HG03039 (cell line): Measurements from ENCODE around the gene JAZF1.
"Not testable (repeated sequence)": the region's sequence is repeated elsewhere in the genome, so short reads cannot be mapped to it uniquely, and the experiment has no call there.

Experiments
- ATAC-seq: cut with Tn5 transposase; IDR thresholded peaks from one replicate; pipeline ENCODE4 v1.9.1; 2021; ENCODE audit warnings: mild to moderate bottlenecking, moderate library complexity; ENCODE audit not compliant: unreplicated experiment

The JAZF1 gene

DNA sequence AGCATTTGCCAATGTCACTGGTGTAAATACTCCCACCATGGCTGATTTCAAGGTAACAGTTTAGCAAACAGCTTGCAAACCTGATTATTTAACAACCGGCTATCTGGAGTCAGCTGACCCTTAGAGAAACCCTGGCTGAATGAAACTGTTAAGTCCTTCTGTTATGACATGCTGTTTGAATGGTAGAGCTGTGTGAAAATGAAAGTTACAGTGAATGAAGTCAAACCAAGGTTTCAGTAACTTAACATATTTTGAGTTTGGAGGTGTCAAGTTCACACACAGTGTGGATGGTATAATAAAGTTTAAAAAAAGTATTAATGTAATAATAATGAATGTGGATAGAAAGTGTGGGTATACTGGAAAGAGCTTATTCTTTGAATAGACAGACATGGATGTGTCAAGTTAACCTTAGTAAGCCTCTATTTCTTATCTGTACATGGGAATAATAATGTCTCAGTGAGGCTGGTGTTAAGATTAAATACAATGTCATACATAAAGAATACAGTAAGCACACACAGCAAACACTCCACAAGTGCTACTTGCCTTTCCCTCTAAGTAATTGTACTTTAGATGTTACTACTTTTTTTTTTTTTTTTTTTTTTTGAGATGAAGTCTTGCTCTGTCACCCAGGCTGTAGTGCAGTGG lies 290.3 kb downstream of the JAZF1 start:
- peak; percentile 98 for ATAC-seq

DNA sequence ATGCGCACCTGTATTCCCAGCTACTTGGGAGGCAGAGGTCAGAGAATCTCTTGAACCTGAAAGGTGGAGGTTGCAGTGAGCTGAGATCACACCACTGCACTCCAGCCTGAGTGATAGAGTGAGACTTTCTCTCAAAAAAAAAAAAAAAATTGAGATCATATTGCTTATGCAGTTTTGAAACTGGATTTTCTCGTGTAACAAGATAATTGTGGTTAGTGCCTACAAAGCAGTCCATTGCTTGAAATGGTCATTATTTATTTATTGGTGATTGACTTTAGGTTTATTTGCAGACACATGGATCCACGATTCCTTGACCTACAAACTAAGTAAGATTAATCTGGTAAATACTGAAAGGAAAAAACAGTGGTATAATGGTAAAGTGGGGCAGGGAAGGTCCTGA lies 290.8 kb downstream of the JAZF1 start:
- ATAC-seq: no peak

DNA sequence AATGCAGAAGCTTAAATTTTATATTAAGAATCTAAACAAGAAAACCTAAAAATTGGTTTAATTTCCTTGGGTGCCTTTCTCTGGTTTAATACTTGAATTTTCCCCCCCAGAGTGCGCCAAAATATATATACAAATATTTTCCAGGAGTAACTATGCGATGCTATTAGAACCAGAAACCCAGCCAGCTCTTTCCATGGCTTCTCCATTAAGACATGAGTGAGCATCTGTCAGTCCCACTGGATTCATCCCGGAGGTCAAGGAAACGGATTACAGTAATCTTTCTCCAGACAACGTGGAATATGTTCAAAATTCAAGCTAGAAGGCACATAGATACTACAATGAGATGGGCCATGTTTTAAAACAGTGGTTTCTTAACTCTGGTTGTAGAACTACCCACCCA lies 291.9 kb downstream of the JAZF1 start:
- ATAC-seq: no peak

DNA sequence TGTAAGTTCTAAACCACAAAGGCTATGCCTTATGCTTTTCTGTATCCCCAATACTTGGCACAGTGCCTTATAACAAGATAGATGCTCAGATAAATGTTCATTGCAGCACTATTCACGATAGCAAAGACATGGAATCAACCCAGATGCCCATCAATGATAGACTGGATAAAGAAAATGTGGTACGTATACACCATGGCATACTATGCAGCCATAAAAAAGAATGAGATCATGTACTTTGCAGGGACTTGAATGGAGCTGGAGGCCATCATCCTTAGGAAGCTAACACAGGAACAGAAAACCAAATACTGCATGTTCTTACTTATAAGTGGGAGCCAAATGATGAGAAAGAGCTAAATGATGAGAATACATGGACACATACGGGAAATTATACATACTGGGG lies 293.9 kb downstream of the JAZF1 start:
- ATAC-seq: not testable (repeated sequence)

DNA sequence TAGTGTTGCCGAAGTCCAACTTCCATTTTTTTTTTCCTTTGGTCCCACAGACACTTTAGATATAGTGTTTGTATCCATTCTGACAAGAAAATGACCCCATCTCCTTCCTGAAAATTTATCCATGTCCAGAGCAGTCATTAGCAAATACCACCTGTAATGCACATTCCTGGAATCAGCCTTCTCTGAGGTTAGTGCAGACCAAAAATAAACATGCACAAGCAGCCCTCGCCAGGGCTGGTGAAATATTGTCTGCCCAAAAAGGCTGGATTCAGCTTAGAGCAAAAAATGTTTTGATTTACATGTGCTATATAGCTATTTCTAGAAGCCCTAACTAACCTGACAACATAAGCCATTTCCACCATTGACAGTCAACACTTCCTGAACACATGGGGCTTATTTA lies 294.9 kb downstream of the JAZF1 start:
- no peak for ATAC-seq

DNA sequence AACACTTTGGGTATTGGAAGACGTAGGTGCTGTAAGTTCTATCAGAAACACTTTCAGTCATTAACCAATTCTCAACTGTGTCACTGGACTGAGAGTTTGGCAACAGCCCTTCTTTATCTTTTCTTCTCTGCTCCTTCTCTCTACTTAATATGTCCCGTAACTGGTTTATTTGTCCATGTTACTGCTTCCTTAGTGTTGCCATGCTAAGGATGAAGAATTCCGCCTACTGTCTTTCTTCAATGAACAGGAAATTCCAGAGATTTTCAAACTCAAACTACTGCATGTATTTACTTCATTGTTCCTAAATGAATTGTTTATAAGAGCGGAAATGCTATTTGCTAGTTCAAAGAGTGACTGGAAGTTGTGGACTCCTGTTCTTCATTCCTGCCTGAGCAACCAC lies 296.9 kb downstream of the JAZF1 start:
- ATAC-seq: no peak

DNA sequence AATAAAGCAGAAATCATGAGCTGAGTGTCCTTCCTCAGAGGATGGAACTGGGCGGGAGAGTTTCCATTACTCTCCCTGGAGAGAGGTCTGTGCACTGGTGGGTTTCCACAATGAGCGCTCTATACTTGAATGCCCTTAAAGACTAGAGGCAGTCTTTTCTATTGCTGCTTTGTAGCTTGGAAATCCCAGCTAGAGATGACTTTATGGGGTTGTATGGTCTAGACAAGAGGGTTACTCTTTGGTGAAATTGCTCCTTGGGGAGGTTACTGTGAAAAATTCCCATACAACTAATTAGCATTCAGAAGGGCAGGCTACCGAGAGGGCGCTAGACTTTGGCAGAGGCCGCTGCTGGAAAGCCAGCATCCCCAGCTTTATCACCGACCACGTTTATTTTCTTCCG lies 303.8 kb downstream of the JAZF1 start:
- no peak for ATAC-seq

DNA sequence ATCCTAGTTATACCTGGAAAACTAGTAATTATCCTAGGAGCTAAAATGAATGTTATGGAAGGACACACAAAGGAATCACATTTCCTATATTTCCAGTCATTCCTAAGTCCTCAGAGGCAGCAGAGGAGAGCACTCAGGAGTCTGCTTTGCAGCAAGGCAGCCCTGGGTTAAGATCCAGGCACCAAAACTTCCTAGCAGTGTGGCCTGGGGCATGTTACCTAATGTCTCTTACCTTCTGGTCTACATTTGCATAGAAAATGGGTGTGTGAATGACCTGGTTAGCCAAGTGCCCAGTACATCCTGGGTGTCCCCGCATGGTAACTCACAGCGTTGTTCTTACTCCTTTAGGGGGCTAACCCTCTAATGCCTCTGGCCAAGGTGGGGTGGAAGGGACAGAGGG lies 304.8 kb downstream of the JAZF1 start:
- ATAC-seq: no peak

DNA sequence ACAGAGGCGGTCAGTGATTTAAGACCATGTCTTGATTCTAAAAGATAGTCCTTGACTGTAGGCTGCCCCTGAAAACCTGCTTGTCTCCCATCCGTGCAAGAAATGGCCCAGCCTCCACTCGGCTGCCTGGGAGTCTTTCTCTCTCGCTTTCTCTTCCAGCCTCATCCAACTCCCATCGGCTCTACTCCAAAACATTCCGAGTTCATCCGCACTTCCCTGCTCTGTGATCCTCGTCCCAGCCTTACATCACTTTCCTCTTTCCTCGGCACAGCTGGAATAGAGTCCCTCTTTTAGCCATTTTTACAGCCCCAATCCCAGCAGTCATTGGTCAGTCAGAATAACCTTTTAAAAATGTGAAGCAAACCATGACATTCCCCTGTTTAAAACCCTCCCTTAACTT lies 305.5 kb downstream of the JAZF1 start:
- ATAC-seq: no peak

DNA sequence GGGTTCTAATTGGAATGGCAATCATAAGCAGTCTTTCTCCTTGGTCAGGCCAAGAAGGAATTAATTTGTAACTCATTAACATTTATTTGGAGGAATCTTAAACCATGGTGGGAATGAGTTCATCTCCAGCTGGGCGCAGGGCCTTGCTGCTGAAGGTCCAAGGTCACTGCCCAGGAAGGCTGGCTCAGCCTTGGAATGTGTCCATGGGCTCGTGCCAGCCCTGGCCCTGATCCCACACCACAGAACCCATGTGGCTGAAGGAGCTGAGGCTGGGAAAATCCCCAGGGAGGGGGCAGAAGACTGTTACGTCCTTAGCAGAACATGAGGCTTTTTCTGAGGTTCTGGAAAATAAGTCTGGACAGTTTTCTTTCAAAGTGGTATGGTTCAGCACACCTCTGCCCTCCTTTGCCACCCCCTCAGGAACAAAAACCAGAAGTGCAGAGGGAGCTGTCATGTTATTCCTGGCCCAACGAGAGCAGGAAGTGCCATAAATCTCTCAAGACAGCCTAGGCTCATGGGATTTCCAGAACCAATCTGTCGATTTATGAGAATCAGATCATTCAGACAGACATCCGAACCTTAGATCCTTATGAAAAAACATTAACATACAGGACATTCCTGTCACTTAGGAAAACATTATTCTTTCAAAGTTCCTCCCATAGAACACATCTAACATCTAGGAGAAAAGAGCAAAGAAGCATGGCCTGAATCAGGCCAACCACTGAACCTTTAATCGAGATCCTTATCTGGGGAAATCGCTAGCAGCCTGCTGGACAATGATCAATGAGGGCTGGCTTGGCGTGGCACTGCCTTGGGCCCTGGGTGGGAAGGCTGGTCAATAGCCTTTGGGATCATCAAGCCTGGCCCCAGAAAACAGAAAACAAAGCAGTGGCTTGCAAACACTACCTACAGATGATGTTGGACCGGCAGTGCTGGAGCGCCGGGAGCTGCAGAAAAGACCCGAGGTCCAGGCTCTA lies 306.3 kb downstream of the JAZF1 start:
- ATAC-seq: no peak

DNA sequence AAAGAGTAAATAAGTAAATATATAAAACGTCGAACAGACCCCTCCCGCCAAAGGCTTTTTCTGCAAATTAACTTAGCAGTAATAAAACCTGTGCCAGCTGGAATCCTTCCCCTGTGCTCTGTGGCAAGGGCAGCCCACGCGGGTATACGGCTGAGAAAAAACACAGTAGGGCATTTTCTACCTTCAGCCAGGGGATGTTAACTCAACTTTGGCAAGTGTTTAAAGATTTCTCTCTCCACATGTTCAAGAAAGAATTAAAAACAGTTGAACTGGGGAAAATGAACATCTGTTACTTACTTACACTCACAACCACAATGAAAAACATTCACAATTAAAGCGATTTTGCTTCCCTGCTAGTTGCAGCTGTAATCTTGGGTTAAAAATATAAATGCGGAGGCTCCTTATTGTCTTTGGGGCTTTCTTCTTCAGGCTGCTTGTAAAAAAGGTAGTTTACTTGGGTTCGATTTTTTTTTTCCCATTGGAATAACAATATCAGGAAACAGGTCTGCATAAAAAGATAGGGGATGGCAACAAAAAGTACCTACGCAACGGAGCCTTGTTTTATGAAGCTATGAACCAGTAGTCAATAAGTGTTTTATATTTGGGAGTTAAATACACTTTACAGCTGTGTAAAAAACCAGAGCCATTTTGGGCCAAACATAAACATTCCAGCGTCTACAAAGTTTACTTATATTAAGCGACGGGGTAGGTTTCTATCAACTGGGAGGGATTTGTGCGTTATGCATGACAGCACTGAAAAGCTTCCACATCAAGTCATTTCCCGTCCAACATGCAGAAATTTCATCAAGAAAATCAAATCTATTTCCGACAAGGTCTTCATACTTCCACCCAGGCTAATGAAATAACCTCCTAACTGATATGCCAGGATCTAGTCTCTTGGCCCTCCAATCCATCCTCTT lies 308.0 kb downstream of the JAZF1 start:
- ATAC-seq: no peak

DNA sequence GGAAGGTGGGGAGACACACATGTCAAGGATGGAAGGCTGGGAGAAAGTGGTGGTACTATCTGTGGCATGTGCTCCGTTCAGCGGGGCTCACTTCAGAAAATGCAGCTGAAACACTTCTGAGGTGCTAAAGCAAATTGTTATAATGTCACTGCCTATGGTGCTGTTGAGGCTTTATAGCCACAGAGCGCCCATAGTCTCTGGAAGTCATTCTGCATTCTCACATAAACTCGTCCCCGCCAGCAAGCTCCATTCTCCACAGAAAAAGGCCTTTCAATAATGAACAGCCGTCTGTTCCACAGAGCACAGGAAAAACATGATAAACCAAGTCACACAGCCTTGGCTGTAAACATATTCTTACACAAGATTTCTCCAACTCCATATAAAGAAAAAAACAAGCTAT lies 308.7 kb downstream of the JAZF1 start:
- ATAC-seq: no peak

DNA sequence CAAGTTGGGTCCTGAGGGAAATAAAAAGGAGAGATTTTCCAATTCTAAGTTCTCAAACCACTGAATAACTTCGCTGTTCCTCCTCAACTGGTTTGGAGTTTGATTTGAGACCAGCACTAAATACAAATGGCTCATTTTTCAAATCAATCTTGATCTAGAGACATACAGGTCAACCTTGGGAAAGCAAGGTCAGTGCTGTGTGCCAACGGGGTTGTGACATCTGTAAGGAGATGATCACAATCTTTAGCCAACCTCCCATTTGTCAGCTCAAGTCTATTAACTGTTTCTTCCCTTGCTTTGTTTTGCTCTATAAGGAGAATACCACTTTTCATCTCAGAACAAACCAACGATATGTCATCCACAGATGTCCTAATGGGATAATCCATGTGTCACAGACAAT lies 309.5 kb downstream of the JAZF1 start:
- no peak for ATAC-seq

DNA sequence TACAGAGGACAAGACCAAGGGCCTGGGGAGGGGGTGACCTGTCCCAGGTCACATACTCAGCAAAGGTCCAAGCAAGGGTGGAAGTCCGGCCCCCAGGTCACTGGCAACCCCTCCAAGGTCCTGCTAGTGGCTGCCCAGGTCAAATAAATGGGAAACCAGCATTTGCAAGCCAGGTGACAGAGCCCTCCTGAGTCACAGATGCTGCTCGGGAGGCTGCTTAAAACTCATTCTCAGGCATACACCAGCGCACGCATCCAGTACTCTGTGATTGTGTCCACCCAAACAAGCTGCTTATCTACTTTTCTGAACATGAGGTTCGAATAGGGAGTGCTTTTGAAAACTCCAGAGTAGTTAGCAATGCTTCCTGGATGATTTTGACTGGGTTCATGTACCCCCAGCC lies 310.0 kb downstream of the JAZF1 start:
- ATAC-seq: no peak

DNA sequence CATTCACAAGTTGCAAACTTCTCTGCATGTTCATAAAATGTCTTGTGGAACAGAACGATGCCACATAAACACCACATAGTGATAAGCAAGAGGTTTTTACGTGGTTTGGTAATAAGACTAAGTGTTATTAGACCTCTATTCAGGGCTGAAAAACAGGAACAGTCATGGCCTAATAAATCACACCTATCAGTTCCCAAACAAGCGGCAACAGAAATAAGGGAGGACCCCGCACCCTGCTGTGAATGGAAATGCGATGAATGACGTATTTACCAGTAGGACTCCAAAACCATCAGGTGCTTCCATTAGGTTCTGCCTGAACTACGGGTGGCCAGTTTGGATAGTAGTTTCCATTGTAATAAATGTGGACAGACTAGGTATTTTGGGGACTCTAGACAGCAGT lies 311.5 kb downstream of the JAZF1 start:
- ATAC-seq: no peak

DNA sequence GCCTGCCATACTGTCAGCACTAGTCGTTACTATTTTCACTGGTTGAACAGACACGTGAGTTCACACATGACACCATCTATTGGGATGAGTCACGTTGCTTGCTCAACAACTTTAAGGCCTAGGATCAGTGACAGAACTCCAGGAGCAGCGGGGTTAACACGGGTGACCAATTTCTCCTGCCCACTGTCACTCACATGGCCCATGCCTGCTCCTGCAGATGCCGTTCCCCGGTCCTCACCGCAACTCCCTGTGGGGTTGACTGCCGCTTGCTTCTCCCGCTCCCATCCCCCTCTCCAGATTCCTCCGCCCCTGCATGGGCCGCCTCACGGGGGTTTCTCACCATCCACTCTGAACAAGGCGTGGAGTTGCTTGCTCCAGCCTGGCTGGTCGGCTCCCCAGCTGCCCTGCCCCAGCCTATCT lies 312.5 kb downstream of the JAZF1 start:
- ATAC-seq: no peak

DNA sequence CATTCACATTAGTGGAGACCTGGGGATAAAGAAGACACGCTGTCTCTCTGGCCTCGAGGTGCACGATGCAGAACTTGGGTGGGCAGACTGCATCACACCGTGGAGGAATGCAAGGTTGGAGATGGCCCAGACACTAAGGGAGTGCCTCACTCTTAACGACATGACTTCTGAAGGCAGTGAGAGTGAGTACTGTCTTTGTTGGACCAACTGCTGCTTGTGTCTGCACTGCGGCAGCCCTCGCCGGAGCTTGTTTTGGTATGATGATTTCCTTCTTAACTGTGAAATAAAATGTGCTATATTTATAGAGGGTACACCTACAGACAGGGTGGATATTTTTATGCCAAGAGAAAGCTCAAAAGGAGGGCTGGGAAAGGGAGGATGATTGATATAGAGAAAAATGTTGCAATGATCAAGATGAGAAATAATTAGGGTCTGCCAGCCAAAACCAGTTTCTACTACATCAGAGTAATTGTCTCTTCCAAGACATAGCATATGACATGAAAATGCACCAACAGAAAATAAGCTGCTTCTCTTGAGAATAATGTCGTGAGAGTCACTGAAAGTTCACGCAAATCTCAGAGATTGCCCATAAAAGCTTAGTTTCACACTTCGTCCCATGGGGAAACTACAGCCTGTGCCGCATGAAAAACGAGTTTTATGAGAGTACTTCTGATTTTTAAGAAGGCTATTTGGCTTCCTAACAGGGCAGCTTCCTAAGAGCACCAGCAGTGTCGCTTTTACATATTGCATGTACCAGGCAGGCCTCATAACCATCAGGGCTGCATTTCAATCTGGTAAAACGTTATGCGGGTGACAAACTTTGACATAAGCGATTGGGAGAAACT lies 313.5 kb downstream of the JAZF1 start:
- no peak for ATAC-seq

DNA sequence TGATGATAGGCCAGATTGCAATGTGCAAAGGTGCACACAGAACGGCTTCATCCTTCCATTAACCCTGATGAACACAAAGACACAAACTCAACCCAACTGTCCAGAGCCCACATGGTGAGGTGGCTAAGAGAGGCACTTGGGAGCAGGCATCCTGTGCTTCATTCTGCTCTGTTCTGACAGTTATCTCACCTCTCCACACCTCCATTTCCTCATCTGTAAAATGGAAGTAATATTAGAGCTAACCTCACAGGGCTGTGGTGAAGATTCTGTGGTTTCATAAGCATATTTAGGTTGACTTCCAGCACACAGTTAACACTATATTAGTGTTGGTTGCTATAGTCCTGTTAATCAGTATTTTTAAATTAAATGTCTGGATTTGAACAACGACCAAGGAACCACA lies 314.3 kb downstream of the JAZF1 start:
- no peak for ATAC-seq

DNA sequence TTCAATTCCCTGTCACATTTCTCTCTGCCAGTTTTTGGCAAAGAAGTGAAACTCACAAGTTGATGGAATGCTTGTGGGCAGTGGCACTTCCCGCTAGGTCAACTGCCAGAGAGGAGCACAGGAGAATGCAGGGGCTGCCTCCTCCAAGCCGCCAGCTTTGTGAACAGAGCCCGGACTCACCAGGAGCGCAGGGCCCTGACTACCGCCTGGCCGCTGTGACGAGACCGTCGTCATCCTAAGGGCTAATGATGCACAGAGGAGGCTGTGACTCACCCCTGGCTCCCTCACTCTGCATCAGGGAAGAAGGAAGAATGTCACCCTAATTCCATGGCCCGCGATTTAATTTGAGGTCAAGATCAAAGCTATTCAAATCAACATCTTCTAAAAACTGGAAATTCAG lies 316.7 kb downstream of the JAZF1 start:
- no peak for ATAC-seq

DNA sequence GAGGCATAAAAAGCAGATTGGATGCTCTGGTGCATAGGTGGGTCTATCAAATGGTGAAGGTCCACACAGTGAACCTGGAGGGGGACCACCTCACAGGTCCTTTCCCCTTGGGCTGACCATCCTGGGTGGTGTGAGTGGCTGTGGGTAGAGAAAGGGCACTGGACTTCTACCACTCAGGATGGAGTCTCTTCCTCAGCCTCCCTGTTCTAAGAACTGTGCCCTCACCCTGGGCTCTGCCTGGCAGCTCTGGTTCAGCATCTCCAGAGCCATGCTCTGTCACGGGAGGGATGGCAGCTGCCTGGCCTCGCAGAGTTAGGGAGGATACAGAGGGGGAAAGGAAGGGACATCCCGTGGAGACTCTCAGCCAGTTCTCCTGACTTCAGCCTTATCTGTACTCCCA lies 318.8 kb downstream of the JAZF1 start:
- no peak for ATAC-seq
